ENCODE results near the gene GLI2. TPM values are rescaled to one million over a fixed set of nuclear protein-coding genes. Genes with fewer than 3 reads are reported as not detected.
A peak's percentile ranks its signal among the peaks of the same experiment; 100 is the strongest.

The GLI2 gene
- total and polyA plus RNA-seq, 2 of the 13 experiments (the other 11 are each of a cell fraction or from before 2014, with no cell fraction given): not detected

- WGBS (ENCODE audit: low lambda C conversion rate): 4% methylated on average over 4 of the region's 4 CpGs
- intact Hi-C loops (cut with micrococcal nuclease; ENCODE audit: unreplicated experiment) (no loop called here), in situ Hi-C loops (cut with HindIII; ENCODE audit: extremely low pct_ligation_motif_present, low pct_unique_long_range_greater_than_20kb) (no loop called here)
- DNase-seq (ENCODE audit: low spot score) (no peak), FAIRE-seq (no peak), ATAC-seq (no peak; the same call in 2 of the 3 replicates)
- Histone ChIP-seq H3K4me2 (ENCODE audit: low read depth, low read length) (no peak overlapping the region), H3K9me3 (ENCODE audit: low read length) (no peaks in the 10 kb centered on the region), H3K4me3 (replicated peaks in 1 of 3; ENCODE audit: insufficient read depth in 1 of 3, low read depth in 2 of 3, low read length in 3 of 3) (no peak overlapping the region), H3K27ac (ENCODE audit: extremely low read length, insufficient read depth, low read length) (no peak overlapping the region), H4K20me1 (ENCODE audit: insufficient read depth, low read length) (no peaks in the 10 kb centered on the region; the same call in 1 of the 2 replicates), H3K36me3 (replicated peaks in 1 of 2; ENCODE audit: control insufficient read depth in 1 of 2, insufficient read depth in 2 of 2, low read length in 2 of 2) (no peaks in the 10 kb centered on the region), H2AFZ (ENCODE audit: low read length) (no peak overlapping the region), H3K9ac (ENCODE audit: insufficient read depth, low read depth, low read length) (no peak overlapping the region), H3K4me1 (ENCODE audit: insufficient read depth, low read length) (no peaks in the 10 kb centered on the region), H3K27me3 (ENCODE audit: control insufficient read depth in 1 of 2, insufficient read depth in 2 of 2, low read length in 2 of 2) (peaks cover 9 to 85% of the 10 kb centered on the region in 2 experiments), H3K79me2 (ENCODE audit: insufficient read depth, low read length) (no peaks in the 10 kb centered on the region)
- BruUV-seq (replicated peaks): no TSS peak
- POLR2A ChIA-PET: no interaction called here
- CTCF ChIA-PET (ENCODE audit: low intra/inter-chr PET ratio, low total read pairs): no interaction called here
- TF ChIP-seq DNMT3B (CRISPR knock-in tag; conservative IDR thresholded peaks at IDR 0.05) (no peak), FOSL2 (CRISPR knock-in tag; IDR thresholded peaks at IDR 0.05) (0 out of 2 replicates have a peak, but pooled peaks have one; percentile 13)
- TF ChIP-seq, protein P1, sequence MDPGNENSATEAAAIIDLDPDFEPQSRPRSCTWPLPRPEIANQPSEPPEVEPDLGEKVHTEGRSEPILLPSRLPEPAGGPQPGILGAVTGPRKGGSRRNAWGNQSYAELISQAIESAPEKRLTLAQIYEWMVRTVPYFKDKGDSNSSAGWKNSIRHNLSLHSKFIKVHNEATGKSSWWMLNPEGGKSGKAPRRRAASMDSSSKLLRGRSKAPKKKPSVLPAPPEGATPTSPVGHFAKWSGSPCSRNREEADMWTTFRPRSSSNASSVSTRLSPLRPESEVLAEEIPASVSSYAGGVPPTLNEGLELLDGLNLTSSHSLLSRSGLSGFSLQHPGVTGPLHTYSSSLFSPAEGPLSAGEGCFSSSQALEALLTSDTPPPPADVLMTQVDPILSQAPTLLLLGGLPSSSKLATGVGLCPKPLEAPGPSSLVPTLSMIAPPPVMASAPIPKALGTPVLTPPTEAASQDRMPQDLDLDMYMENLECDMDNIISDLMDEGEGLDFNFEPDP (CRISPR knock-in tag; conservative IDR thresholded peaks at IDR 0.05): 0 out of 2 replicates have a peak, but pooled peaks have one; percentile 53
These were observed 32.2 kb upstream of the GLI2 start for GRCh38 chr2:120703330-120703994.

- 6% methylated on average over 2 of the region's 2 CpGs for WGBS (ENCODE audit: low lambda C conversion rate)
- H3K27ac ChIP-seq (ENCODE audit: extremely low read length, insufficient read depth, low read length): no peak overlapping the region
- no TSS peak for BruUV-seq (replicated peaks)
- no peak overlapping the region for H3K4me3 ChIP-seq (replicated peaks in 1 of 3; ENCODE audit: insufficient read depth in 1 of 3, low read depth in 2 of 3, low read length in 3 of 3)
- H3K9ac ChIP-seq (ENCODE audit: insufficient read depth, low read depth, low read length): no peak overlapping the region
- CTCF ChIA-PET (ENCODE audit: low intra/inter-chr PET ratio, low total read pairs): no interaction called here
- in situ Hi-C loops (cut with HindIII; ENCODE audit: extremely low pct_ligation_motif_present, low pct_unique_long_range_greater_than_20kb) (no loop called here), intact Hi-C loops (cut with micrococcal nuclease; ENCODE audit: unreplicated experiment) (no loop called here)
- no peak for ATAC-seq
- H2AFZ ChIP-seq (ENCODE audit: low read length): no peak overlapping the region
- no peak overlapping the region for H3K4me2 ChIP-seq (ENCODE audit: low read depth, low read length)
- POLR2A ChIA-PET: no interaction called here
- H4K20me1 ChIP-seq (ENCODE audit: insufficient read depth, low read length): no peaks in the 10 kb centered on the region; the same call in 1 of the 2 replicates
- no peaks in the 10 kb centered on the region for H3K36me3 ChIP-seq (replicated peaks in 1 of 2; ENCODE audit: control insufficient read depth in 1 of 2, insufficient read depth in 2 of 2, low read length in 2 of 2)
- peaks cover 9 to 88% of the 10 kb centered on the region in 2 experiments for H3K27me3 ChIP-seq (ENCODE audit: control insufficient read depth in 1 of 2, insufficient read depth in 2 of 2, low read length in 2 of 2)
- no peaks in the 10 kb centered on the region for H3K9me3 ChIP-seq (ENCODE audit: low read length)
- no peaks in the 10 kb centered on the region for H3K79me2 ChIP-seq (ENCODE audit: insufficient read depth, low read length)
- no peak for DNase-seq (ENCODE audit: low spot score)
- no peak for FAIRE-seq
- no peaks in the 10 kb centered on the region for H3K4me1 ChIP-seq (ENCODE audit: insufficient read depth, low read length)
- TF ChIP-seq, protein P2, sequence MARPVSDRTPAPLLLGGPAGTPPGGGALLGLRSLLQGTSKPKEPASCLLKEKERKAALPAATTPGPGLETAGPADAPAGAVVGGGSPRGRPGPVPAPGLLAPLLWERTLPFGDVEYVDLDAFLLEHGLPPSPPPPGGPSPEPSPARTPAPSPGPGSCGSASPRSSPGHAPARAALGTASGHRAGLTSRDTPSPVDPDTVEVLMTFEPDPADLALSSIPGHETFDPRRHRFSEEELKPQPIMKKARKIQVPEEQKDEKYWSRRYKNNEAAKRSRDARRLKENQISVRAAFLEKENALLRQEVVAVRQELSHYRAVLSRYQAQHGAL (CRISPR knock-in tag; IDR thresholded peaks at IDR 0.05; ENCODE audit: not compliant biosample characterization): no peak
- no peak for TF ChIP-seq ARID2 (CRISPR knock-in tag; IDR thresholded peaks at IDR 0.05; ENCODE audit: borderline replicate concordance)
- no peak for TF ChIP-seq NFIB (CRISPR knock-in tag; IDR thresholded peaks at IDR 0.05; ENCODE audit: borderline replicate concordance)
- TF ChIP-seq LCORL (IDR thresholded peaks at IDR 0.05): no peak
- no peak for TF ChIP-seq LCORL (CRISPR knock-in tag; IDR thresholded peaks at IDR 0.05)
- TF ChIP-seq AHDC1 (CRISPR knock-in tag; IDR thresholded peaks at IDR 0.05; ENCODE audit: borderline replicate concordance): no peak
These were observed 31.0 kb upstream of the GLI2 start for GRCh38 chr2:120704696-120705095.
